Right lobe of liver (tissue), 6 donors: ENCODE data around the gene EXOC4. TPM values are rescaled to one million over a fixed set of nuclear protein-coding genes. Genes with fewer than 3 reads are reported as not detected.

Source experiments
- ATAC-seq, 4 donors: fragments of 200-7000 bp; cut with Tn5 transposase; one replicate each; pipeline ENCODE4 v1.9.1; 2020; ENCODE audit warnings: mild to moderate bottlenecking in 4 of 4, moderate library complexity in 4 of 4
- DNase-seq, 3 donors: peaks; one replicate each; pipeline ENCODE4 v3.0.0-alpha.2; 2020
- H3K27ac ChIP-seq, 3 donors: fragments of 200-600 bp; one replicate each; pipeline ENCODE4 v1.8.0; 2022
- H3K27me3 ChIP-seq, 2 donors: fragments of 200-600 bp; one replicate each; pipeline ENCODE4 v1.8.0; 2022
- H3K36me3 ChIP-seq, 4 donors: fragments of 200-600 bp; sonication (generic) in 1 of 4; one replicate each; pipeline versions ENCODE4 v1.5.1 to v1.8.0; 2017 to 2022; ENCODE audit warnings: control low read depth in 1 of 4
- H3K4me1 ChIP-seq, 4 donors: fragments of 200-600 bp; sonication (generic) in 1 of 4; one replicate each; pipeline versions ENCODE4 v1.5.1 to v1.8.0; 2017 to 2022; ENCODE audit warnings: control low read depth in 1 of 4
- H3K4me3 ChIP-seq, 3 donors: fragments of 200-600 bp; one replicate each; pipeline ENCODE4 v1.8.0; 2022
- H3K9me3 ChIP-seq, 4 donors: fragments of 200-600 bp; sonication (generic) in 1 of 4; one replicate each; pipeline versions ENCODE4 v1.5.1 to v1.8.0; 2017 to 2022; ENCODE audit warnings: control low read depth in 1 of 4
- POLR2A ChIP-seq: fragments of 450-650 bp; IDR thresholded peaks from one replicate; pipeline ENCODE4 v1.6.1; 2017; ENCODE audit warnings: antibody characterized with exemption, mild to moderate bottlenecking
- WGBS: methylation state at CpG from one replicate; pipeline ENCODE4 v1.1.6; 2018; ENCODE audit warnings: low coverage, low lambda C conversion rate; ENCODE audit not compliant: insufficient coverage; ENCODE audit errors: missing lambda C conversion rate; 5-methylcytosine and 5-hydroxymethylcytosine counted together
- intact Hi-C, 2 donors: fragments of 100-400 bp; cut with DNase I; formaldehyde crosslinking; loops; one replicate each; pipeline versions ENCODE4 v1.11.2 to v1.14.1; 2022
- total RNA-seq, 6 experiments: library from RNA; depleted of rRNA in 2 of 6; stranded (reverse); fragments of >200 nt in 2 of 6; fragmentation: NEBNext Ultra II Directional in 3 of 6; extraction: Animal tissue kit (Norgen Biotek cat#: 25700) in 3 of 6; gene quantifications; one replicate each; pipeline versions ENCODE4 v1.1.0 to v1.2.4, GENCODE V29; 2016 to 2023
- TF ChIP-seq, protein P1 (sequence below), 4 donors: fragments of 200-600 bp in 3 of 4; fragments of 450-650 bp in 1 of 4; IDR thresholded peaks; one replicate each; pipeline versions ENCODE4 v1.5.1 to v1.8.0; 2016 to 2022; ENCODE audit warnings: antibody characterized with exemption in 4 of 4, mild to moderate bottlenecking in 2 of 4
- donor health status: DM: no; HTN: yes; CAD: no.
- donor health status: DM: no; HTN: no; CAD: no.
- donor health status: DM: no; HTN: no; CAD: no.
- donor health status: DM: no; HTN: yes; CAD: no.
- donor health status: DM: no; HTN: yes; CAD: no.

EXOC4 gene
- total RNA-seq, 6 experiments from 2014 or later: 23.7 to 33.5 (median 30.0) TPM

DNA sequence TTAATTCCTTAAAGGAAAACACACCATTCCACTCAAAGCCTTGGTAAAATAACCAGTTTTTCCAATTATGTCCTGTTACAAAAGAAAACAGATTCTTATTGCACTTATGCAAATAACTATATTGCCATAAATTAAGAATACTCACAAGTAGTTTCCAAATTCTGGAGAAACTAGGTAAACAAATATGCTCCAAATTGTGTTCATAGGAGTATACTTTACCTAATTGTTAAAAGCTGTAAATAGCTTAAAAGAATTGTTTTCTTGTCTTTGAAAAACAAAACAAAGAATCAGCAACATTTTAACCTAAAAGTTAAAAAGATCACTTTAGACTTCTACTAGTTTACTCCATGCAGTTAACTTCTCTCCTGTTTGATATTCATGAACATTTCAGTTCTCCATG lies 835.3 kb downstream of the EXOC4 start:
- DNase-seq (no peak), ATAC-seq (no peak)
- TF ChIP-seq POLR2A: no peak
- TF ChIP-seq, protein P1, sequence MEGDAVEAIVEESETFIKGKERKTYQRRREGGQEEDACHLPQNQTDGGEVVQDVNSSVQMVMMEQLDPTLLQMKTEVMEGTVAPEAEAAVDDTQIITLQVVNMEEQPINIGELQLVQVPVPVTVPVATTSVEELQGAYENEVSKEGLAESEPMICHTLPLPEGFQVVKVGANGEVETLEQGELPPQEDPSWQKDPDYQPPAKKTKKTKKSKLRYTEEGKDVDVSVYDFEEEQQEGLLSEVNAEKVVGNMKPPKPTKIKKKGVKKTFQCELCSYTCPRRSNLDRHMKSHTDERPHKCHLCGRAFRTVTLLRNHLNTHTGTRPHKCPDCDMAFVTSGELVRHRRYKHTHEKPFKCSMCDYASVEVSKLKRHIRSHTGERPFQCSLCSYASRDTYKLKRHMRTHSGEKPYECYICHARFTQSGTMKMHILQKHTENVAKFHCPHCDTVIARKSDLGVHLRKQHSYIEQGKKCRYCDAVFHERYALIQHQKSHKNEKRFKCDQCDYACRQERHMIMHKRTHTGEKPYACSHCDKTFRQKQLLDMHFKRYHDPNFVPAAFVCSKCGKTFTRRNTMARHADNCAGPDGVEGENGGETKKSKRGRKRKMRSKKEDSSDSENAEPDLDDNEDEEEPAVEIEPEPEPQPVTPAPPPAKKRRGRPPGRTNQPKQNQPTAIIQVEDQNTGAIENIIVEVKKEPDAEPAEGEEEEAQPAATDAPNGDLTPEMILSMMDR (IDR thresholded peaks at IDR 0.05): no peak
- Histone ChIP-seq H3K36me3 (no peaks in the 10 kb centered on the region), H3K4me3 (no peak overlapping the region), H3K4me1 (no peaks in the 10 kb centered on the region), H3K9me3 (no peaks in the 10 kb centered on the region), H3K27ac (no peak overlapping the region), H3K27me3 (no peaks in the 10 kb centered on the region)
- intact Hi-C loops: no loop called here

DNA sequence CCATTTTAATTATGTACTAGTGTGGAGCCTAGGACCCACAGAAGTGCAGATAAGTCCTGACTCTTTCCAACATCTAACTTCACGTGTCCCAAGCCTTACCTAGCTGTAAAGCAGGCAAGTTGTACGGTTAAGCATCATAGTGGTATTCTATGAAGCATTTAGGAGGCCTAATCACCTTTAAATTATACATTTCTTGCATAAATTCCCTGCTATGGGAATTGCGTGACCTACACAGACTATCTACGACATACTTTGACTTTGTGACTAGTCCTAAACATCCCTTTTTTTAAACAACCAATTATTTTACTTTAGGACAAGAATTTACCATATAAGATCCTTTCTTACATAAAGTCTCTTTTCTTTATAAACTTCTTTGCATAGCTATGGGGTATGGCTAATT lies 836.6 kb downstream of the EXOC4 start:
- Histone ChIP-seq H3K9me3 (no peaks in the 10 kb centered on the region), H3K36me3 (no peaks in the 10 kb centered on the region), H3K27me3 (no peaks in the 10 kb centered on the region), H3K4me3 (no peak overlapping the region), H3K4me1 (no peaks in the 10 kb centered on the region), H3K27ac (no peak overlapping the region)
- 68% methylated on average over 3 of the region's 4 CpGs for WGBS
- TF ChIP-seq, protein P1 (IDR thresholded peaks at IDR 0.05): no peak
- TF ChIP-seq POLR2A: no peak
- ATAC-seq (no peak), DNase-seq (no peak)
- intact Hi-C loops: no loop called here

DNA sequence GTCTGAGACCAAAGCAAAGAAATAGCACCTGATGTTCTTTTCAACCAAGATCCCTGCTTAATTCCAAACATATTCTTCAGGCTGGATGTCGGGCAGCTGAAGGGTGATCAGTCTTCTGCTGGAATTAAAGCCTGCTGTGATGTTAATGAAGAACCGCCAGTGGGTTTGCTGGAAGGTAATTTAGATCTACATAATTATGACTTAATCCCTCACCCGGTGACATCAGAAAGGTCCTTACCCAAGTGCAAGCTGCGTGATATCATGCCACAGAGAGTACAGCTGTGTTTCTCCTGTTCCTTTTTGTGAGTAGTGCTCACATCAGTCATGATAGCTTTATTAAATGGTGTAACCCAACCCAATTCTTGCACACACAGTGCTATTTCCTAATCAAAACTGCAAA lies 845.2 kb downstream of the EXOC4 start:
- 86% methylated on average over 3 of the region's 4 CpGs for WGBS
- Histone ChIP-seq H3K27me3 (no peaks in the 10 kb centered on the region), H3K4me1 (no peaks in the 10 kb centered on the region), H3K27ac (no peak overlapping the region), H3K36me3 (no peaks in the 10 kb centered on the region), H3K4me3 (no peak overlapping the region), H3K9me3 (no peaks in the 10 kb centered on the region)
- TF ChIP-seq, protein P1 (IDR thresholded peaks at IDR 0.05): no peak
- no peak for TF ChIP-seq POLR2A
- ATAC-seq: no peak
- intact Hi-C loops: no loop called here
- DNase-seq: no peak

DNA sequence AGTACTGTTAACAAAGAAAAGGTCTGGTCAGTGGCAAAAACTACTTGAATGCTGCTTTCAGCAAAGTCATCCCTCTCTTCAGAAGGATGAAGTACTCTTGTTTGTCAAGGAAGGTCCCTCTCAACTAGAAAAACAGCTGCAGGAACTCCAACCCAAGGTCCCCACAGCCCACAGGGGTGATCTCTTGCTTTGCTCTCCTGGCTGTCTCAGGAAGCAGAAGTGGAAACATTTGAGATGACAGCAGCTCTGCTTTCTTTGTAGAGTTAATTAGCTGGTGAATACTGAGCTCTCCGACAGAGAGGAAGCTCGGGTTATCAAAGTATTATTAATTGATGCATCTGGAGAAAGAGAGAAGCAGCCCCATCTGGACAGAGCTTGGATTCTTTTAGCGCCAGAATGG lies 848.8 kb downstream of the EXOC4 start:
- no peak overlapping the region for H3K27ac ChIP-seq
- no peak for ATAC-seq
- no peaks in the 10 kb centered on the region for H3K36me3 ChIP-seq
- no peaks in the 10 kb centered on the region for H3K9me3 ChIP-seq
- H3K27me3 ChIP-seq: no peaks in the 10 kb centered on the region
- intact Hi-C loops: no loop called here
- H3K4me3 ChIP-seq: no peak overlapping the region
- DNase-seq: no peak
- TF ChIP-seq, protein P1 (IDR thresholded peaks at IDR 0.05): no peak
- TF ChIP-seq POLR2A: no peak
- 6% methylated on average over 3 of the region's 3 CpGs for WGBS
- H3K4me1 ChIP-seq: no peaks in the 10 kb centered on the region

DNA sequence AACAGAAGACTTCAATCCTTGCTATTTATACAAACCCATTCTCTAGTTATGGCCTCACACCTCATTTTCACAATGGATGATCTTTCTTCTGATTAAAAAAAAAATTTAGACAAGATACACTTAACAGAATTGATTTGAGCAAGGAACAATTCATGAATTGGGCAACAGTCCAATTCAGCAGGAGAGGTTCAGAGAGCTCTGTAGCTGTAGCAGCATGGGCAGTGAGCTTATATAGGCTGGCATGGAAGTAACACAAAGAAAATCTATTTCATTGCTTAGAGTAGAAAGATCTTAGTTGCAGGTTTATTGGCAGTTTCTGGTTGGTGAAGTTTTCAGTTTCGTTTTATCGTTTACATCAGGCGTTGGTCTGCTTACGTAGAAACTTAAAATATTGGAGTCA lies 851.3 kb downstream of the EXOC4 start:
- no peak for TF ChIP-seq POLR2A
- no CpG with 5 or more reads among the region's 4 CpGs for WGBS
- Histone ChIP-seq H3K4me3 (no peak overlapping the region), H3K27ac (no peak overlapping the region), H3K36me3 (no peaks in the 10 kb centered on the region), H3K4me1 (no peaks in the 10 kb centered on the region), H3K9me3 (no peaks in the 10 kb centered on the region), H3K27me3 (no peaks in the 10 kb centered on the region)
- DNase-seq: no peak
- intact Hi-C loops: no loop called here
- no peak for ATAC-seq
